ENCODE results near the gene PTPRC.

PTPRC gene

GRCh38 chr1:198636391-198636790 is 2.4 kb upstream of the PTPRC start:
- no peak for DNase-seq (ENCODE audit: low read depth in 2 of 2)
- H3K4me3 ChIP-seq (replicated peaks in 1 of 2; ENCODE audit: low read depth in 2 of 2, low read length in 2 of 2), result no peak overlapping the region
- TF ChIP-seq CTCF (IDR thresholded peaks at IDR 0.05; ENCODE audit: low read depth, low read length), result no peak

- DNase-seq (ENCODE audit: low read depth in 2 of 2), result no peak
- TF ChIP-seq CTCF (IDR thresholded peaks at IDR 0.05; ENCODE audit: low read depth, low read length), result no peak
- no peak overlapping the region for H3K4me3 ChIP-seq (replicated peaks in 1 of 2; ENCODE audit: low read depth in 2 of 2, low read length in 2 of 2)
These were observed 1.7 kb upstream of the PTPRC start for GRCh38 chr1:198637157-198637556.

- H3K4me3 ChIP-seq (replicated peaks in 1 of 2; ENCODE audit: low read depth in 2 of 2, low read length in 2 of 2), result no peak overlapping the region
- TF ChIP-seq CTCF (IDR thresholded peaks at IDR 0.05; ENCODE audit: low read depth, low read length), result no peak
- DNase-seq (ENCODE audit: low read depth in 2 of 2), result no peak
These were observed 863 bp upstream of the PTPRC start for GRCh38 chr1:198637916-198638437.

- no peak for TF ChIP-seq CTCF (IDR thresholded peaks at IDR 0.05; ENCODE audit: low read depth, low read length)
- DNase-seq (ENCODE audit: low read depth in 2 of 2), result no peak
- H3K4me3 ChIP-seq (replicated peaks in 1 of 2; ENCODE audit: low read depth in 2 of 2, low read length in 2 of 2), result no peak overlapping the region
These were observed 399 bp upstream of the PTPRC start for GRCh38 chr1:198638441-198638840.

GRCh38 chr1:198639671-198640143 is 867 bp downstream of the PTPRC start:
- H3K4me3 ChIP-seq (replicated peaks in 1 of 2; ENCODE audit: low read depth in 2 of 2, low read length in 2 of 2), result no peak overlapping the region
- TF ChIP-seq CTCF (IDR thresholded peaks at IDR 0.05; ENCODE audit: low read depth, low read length), result no peak
- no peak for DNase-seq (ENCODE audit: low read depth in 2 of 2)

DNA sequence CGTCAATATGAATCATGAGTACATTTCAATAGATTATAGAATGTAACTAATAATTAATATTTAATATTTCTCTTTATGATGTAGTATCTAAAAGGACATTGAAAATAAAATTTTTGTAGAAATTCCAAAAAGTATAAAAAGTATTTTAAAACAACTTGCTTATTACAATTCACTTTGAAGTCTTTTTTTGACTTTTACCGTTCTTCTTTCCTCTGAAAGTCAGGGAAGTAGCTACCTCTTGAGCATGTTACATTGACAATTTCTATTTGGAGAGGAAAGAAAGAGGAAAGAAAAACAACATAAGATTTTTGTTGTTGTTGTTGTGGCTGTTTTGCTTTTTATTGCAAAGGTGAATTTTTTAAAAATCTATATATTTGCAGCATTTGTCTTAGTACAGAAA is 1.3 kb downstream of the PTPRC start:
- DNase-seq (ENCODE audit: low read depth in 2 of 2), result no peak
- TF ChIP-seq CTCF (IDR thresholded peaks at IDR 0.05; ENCODE audit: low read depth, low read length), result no peak
- H3K4me3 ChIP-seq (replicated peaks in 1 of 2; ENCODE audit: low read depth in 2 of 2, low read length in 2 of 2), result no peak overlapping the region

- DNase-seq (ENCODE audit: low read depth in 2 of 2), result peak in 1 of 2 donors; percentile 32
- no peak for TF ChIP-seq CTCF (IDR thresholded peaks at IDR 0.05; ENCODE audit: low read depth, low read length)
- no peak overlapping the region for H3K4me3 ChIP-seq (replicated peaks in 1 of 2; ENCODE audit: low read depth in 2 of 2, low read length in 2 of 2)
These were observed 2.7 kb downstream of the PTPRC start for GRCh38 chr1:198641501-198641900.

Measured in cardiac fibroblast (primary cell).